ENCODE data around the gene WDR41. TPM values are rescaled to one million over a fixed set of nuclear protein-coding genes. Genes with fewer than 3 reads are reported as not detected.
"Not testable (repeated sequence)": the region's sequence is repeated elsewhere in the genome, so short reads cannot be mapped to it uniquely, and the experiment has no call there.

Gene WDR41
- total and polyA plus RNA-seq, 4 donors = 13.9 to 81.4 (median 29.6) TPM

GRCh38 chr5:77383336-77383735 lies 108.8 kb downstream of the WDR41 start:
- H3K36me3 ChIP-seq (ENCODE audit: control insufficient read depth in 4 of 4, insufficient read depth in 4 of 4, low read length in 4 of 4); H3K27ac ChIP-seq (ENCODE audit: low read depth in 1 of 2, low read length in 1 of 2): not testable (repeated sequence)
- WGBS, 2 donors = 91% methylated on average over 2 of the region's 2 CpGs

More at GRCh38 chr5:77383336-77383735, 108.8 kb downstream of the WDR41 start:
- not testable (repeated sequence) for H3K4me3 ChIP-seq; ATAC-seq (ENCODE audit: insufficient read depth, low FRiP score); H3K9me3 ChIP-seq (ENCODE audit: control insufficient read depth in 4 of 4, insufficient read depth in 3 of 4, low read length in 3 of 4); H3K4me1 ChIP-seq (ENCODE audit: control insufficient read depth in 5 of 5, insufficient read depth in 5 of 5, low read length in 5 of 5); H3K9ac ChIP-seq (ENCODE audit: insufficient read depth in 1 of 2, low read length in 2 of 2); DNase-seq; H3K27me3 ChIP-seq (ENCODE audit: control insufficient read depth in 3 of 3, insufficient read depth in 3 of 3, low read length in 2 of 3)

Other genes starting within 250 kb of the WDR41 start
- gene OTP, start 146.4 kb upstream of the WDR41 start, total RNA-seq = not detected
- gene OTP, start 146.4 kb upstream of the WDR41 start, polyA plus RNA-seq = not detected